GM12878 (cell line): ENCODE measurements around the gene PPP1R13L. TPM values are rescaled to one million over a fixed set of nuclear protein-coding genes. Genes with fewer than 3 reads are reported as not detected.
A peak's percentile ranks its signal among the peaks of the same experiment; 100 is the strongest.

Experiments used
- CBX5 ChIP-seq: sonication (generic); IDR thresholded peaks from 2 replicates; pipeline ENCODE4 v1.6.1; 2016; ENCODE audit warnings: low read depth, moderate library complexity, mild to moderate bottlenecking, inconsistent platforms
- DPF2 ChIP-seq: fragments of 450-650 bp; IDR thresholded peaks from 2 replicates; pipeline ENCODE4 v1.6.1; 2017; ENCODE audit warnings: mild to moderate bottlenecking
- ETV6 ChIP-seq, 2 experiments: fragments of 450-650 bp in 1 of 2; IDR thresholded peaks in 1 of 2; conservative IDR thresholded peaks in 1 of 2; 2 replicates each; pipeline ENCODE4 v1.6.1; 2014; ENCODE audit warnings: antibody characterized with exemption in 1 of 2, borderline replicate concordance in 1 of 2, low read depth in 1 of 2, mild to moderate bottlenecking in 1 of 2, moderate library complexity in 1 of 2
- FOS ChIP-seq: IDR thresholded peaks from 3 replicates; pipeline ENCODE4 v1.6.1; 2011; ENCODE audit warnings: borderline replicate concordance; ENCODE audit not compliant: insufficient read length; ENCODE audit errors: extremely low read depth
- FOXK2 ChIP-seq: fragments of 450-650 bp; IDR thresholded peaks from 2 replicates; pipeline ENCODE4 v1.6.1; 2017; ENCODE audit warnings: mild to moderate bottlenecking, moderate library complexity
- HDAC6 ChIP-seq: fragments of 200-600 bp; sonication (generic); IDR thresholded peaks from one replicate; pipeline ENCODE4 v1.8.0; 2017; ENCODE audit warnings: antibody characterized with exemption; ENCODE audit not compliant: unreplicated experiment
- JUND ChIP-seq: IDR thresholded peaks from 2 replicates; pipeline ENCODE4 v1.6.1; 2012; ENCODE audit warnings: low read depth, mild to moderate bottlenecking, low read length, improper control_type of control experiment, moderate library complexity
- LARP7 ChIP-seq: fragments of 450-650 bp; IDR thresholded peaks from 2 replicates; pipeline ENCODE4 v1.6.1; 2017; ENCODE audit warnings: mild to moderate bottlenecking
- MEF2A ChIP-seq: IDR thresholded peaks from 2 replicates; pipeline ENCODE4 v1.6.1; 2011; ENCODE audit warnings: low read depth, mild to moderate bottlenecking, low read length, moderate library complexity; ENCODE audit not compliant: insufficient read depth
- NFYB ChIP-seq: IDR thresholded peaks from 2 replicates; pipeline ENCODE4 v1.6.1; 2011; ENCODE audit warnings: low read depth, mild to moderate bottlenecking, low read length, improper control_type of control experiment, moderate library complexity; ENCODE audit not compliant: insufficient read depth
- NR2F1 ChIP-seq: fragments of 450-650 bp; conservative IDR thresholded peaks from 2 replicates; pipeline ENCODE4 v1.6.1; 2017; ENCODE audit warnings: mild to moderate bottlenecking
- NRF1 ChIP-seq: conservative IDR thresholded peaks from 2 replicates; pipeline ENCODE4 v1.6.1; 2011; ENCODE audit warnings: mild to moderate bottlenecking, low read depth, low read length, improper control_type of control experiment
- POLR2A ChIP-seq: IDR thresholded peaks from 2 replicates; pipeline ENCODE4 v1.6.1; 2011; ENCODE audit warnings: low read depth, mild to moderate bottlenecking, low read length
- RAD51 ChIP-seq: fragments of 450-650 bp; IDR thresholded peaks from 2 replicates; pipeline ENCODE4 v1.6.1; 2016; ENCODE audit warnings: moderate library complexity, mild to moderate bottlenecking, inconsistent platforms
- SIN3A ChIP-seq: IDR thresholded peaks from 2 replicates; pipeline ENCODE4 v1.6.1; 2012; ENCODE audit warnings: low read depth, low read length, improper control_type of control experiment
- YY1 ChIP-seq: IDR thresholded peaks from 2 replicates; pipeline ENCODE4 v1.6.1; 2011; ENCODE audit warnings: low read depth, mild to moderate bottlenecking, low read length
- ZNF274 ChIP-seq: IDR thresholded peaks from one replicate; pipeline ENCODE4 v1.8.0; 2011; ENCODE audit not compliant: insufficient read length, insufficient read depth
- polyA plus RNA-seq, 11 experiments: library from polyadenylated mRNA; depleted of rRNA in 4 of 11; unstranded in 6 of 11; stranded (reverse) in 5 of 11; fragments of >200 nt; fragmentation: Nextera tagmentation in 4 of 11; fragmentation: Illumina TruSeq in 1 of 11; extraction: Ambion mirVana in 4 of 11; extraction: Trizol in 1 of 11; gene quantifications; 1 replicate in 1 of 11; 2 replicates in 10 of 11; pipeline versions ENCODE4 v1.2.1 to v1.2.3, GENCODE V29; 2011 to 2016; ENCODE audit warnings: inconsistent platforms in 2 of 11, missing spikeins in 2 of 11, low read depth in 1 of 11
- total RNA-seq, 4 experiments: library from RNA; depleted of rRNA in 3 of 4; stranded (reverse); fragments of >200 nt in 3 of 4; fragmentation: Illumina TruSeq in 1 of 4; extraction: Trizol in 1 of 4; gene quantifications; 2 replicates each; pipeline versions ENCODE4 v1.2.1 to v1.2.3, GENCODE V29; 2013 to 2021
- TF ChIP-seq, protein P1 (sequence below): fragments of 450-650 bp; formaldehyde crosslinking; IDR thresholded peaks from 2 replicates; pipeline ENCODE4 v1.4.0; 2022; ENCODE audit warnings: mild to moderate bottlenecking, moderate library complexity
- TF ChIP-seq, protein P2 (sequence below): IDR thresholded peaks from 2 replicates; pipeline ENCODE4 v1.6.1; 2011; ENCODE audit warnings: borderline replicate concordance, low read depth, mild to moderate bottlenecking, moderate library complexity, low read length; ENCODE audit not compliant: insufficient read depth, poor library complexity, severe bottlenecking
- TF ChIP-seq, protein P3 (sequence below): IDR thresholded peaks from 2 replicates; pipeline ENCODE4 v1.6.1; 2012; ENCODE audit warnings: low read depth, low read length, improper control_type of control experiment
- TF ChIP-seq, protein P4 (sequence below): IDR thresholded peaks from 2 replicates; pipeline ENCODE4 v1.6.1; 2011; ENCODE audit warnings: borderline replicate concordance, low read depth, mild to moderate bottlenecking, moderate library complexity, mixed read lengths, low read length; ENCODE audit not compliant: insufficient read depth; ENCODE audit errors: extremely low read length
- TF ChIP-seq, protein P5 (sequence below), 3 experiments: IDR thresholded peaks in 2 of 3; conservative IDR thresholded peaks in 1 of 3; 2 replicates each; pipeline ENCODE4 v1.5.1; 2011; ENCODE audit warnings: low read depth in 3 of 3, low read length in 3 of 3, mild to moderate bottlenecking in 3 of 3, control low read depth in 2 of 3, moderate library complexity in 2 of 3, inconsistent platforms in 1 of 3, mixed read lengths in 1 of 3; ENCODE audit not compliant: control insufficient read depth in 2 of 3, insufficient read depth in 1 of 3; ENCODE audit errors: extremely low read depth in 1 of 3

The PPP1R13L gene
- total and polyA plus RNA-seq, 10 of the 15 experiments (the other 5 are each of a cell fraction or from before 2014, with no cell fraction given), result 0.40 to 10.0 (median 2.5) TPM

DNA sequence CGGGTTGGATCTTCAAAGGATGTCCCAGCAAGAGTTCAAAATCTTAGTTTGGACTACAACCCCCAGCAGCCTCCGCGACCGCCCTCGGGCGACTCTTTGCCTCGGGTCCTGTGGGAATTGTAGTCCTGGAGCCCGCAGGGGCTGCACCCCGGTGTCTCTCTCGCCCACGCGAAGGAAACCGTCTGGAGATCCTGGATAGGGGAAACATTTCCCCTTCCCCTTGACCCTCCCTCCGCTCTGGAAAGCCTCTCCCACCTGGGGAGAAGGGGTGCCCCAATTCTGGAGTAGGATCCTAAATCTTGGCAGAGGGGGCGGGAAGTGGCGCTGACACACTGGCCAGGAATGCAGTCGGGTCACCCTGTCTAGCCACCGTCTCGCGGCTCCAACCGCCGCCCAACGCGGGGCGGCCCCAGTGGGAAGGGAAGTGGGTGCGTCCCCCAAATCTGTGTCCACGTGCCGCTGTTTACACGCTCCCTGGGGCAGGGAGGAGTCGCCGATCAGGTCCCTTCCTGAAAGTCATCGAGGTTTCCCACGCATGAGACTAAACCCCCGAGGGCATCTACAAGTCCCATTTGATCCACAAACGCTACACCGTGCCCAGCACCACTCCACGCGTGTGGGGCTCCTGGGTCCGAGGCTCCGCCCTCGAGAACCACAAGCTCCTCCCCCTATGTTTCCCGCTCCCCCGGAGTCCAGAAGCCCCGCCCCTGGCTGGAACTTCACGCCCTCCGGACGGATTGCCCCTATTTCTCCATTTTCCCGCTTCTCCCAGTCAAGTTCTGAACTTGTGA, 761 bp upstream of the PPP1R13L start (continued):
- TF ChIP-seq ZNF274, result no peak
- TF ChIP-seq NR2F1, result 0 out of 2 replicates have a peak, but pooled peaks have one; percentile 45
- TF ChIP-seq, protein P1, sequence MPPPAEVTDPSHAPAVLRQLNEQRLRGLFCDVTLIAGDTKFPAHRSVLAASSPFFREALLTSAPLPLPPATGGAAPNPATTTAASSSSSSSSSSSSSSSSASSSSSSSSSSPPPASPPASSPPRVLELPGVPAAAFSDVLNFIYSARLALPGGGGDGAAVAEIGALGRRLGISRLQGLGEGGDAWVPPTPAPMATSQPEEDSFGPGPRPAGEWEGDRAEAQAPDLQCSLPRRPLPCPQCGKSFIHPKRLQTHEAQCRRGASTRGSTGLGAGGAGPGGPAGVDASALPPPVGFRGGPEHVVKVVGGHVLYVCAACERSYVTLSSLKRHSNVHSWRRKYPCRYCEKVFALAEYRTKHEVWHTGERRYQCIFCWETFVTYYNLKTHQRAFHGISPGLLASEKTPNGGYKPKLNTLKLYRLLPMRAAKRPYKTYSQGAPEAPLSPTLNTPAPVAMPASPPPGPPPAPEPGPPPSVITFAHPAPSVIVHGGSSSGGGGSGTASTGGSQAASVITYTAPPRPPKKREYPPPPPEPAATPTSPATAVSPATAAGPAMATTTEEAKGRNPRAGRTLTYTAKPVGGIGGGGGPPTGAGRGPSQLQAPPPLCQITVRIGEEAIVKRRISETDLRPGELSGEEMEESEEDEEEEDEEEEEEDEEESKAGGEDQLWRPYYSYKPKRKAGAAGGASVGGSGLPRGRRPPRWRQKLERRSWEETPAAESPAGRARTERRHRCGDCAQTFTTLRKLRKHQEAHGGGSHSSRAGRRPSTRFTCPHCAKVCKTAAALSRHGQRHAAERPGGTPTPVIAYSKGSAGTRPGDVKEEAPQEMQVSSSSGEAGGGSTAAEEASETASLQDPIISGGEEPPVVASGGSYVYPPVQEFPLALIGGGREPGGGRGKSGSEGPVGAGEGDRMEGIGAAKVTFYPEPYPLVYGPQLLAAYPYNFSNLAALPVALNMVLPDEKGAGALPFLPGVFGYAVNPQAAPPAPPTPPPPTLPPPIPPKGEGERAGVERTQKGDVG, result no peak
- TF ChIP-seq, protein P2, sequence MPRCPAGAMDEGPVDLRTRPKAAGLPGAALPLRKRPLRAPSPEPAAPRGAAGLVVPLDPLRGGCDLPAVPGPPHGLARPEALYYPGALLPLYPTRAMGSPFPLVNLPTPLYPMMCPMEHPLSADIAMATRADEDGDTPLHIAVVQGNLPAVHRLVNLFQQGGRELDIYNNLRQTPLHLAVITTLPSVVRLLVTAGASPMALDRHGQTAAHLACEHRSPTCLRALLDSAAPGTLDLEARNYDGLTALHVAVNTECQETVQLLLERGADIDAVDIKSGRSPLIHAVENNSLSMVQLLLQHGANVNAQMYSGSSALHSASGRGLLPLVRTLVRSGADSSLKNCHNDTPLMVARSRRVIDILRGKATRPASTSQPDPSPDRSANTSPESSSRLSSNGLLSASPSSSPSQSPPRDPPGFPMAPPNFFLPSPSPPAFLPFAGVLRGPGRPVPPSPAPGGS, result no peak
- TF ChIP-seq CBX5, result no peak
- TF ChIP-seq POLR2A, result peak; percentile 45; the same call in 1 of the 2 replicates
- no peak for TF ChIP-seq MEF2A
- peak; percentile 51; the same call in 1 of the 2 replicates for TF ChIP-seq DPF2
- TF ChIP-seq FOXK2, result peak; percentile 85
- TF ChIP-seq, protein P3, sequence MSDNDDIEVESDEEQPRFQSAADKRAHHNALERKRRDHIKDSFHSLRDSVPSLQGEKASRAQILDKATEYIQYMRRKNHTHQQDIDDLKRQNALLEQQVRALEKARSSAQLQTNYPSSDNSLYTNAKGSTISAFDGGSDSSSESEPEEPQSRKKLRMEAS, result peak; percentile 37; the same call in 1 of the 2 replicates
- no peak for TF ChIP-seq SIN3A
- TF ChIP-seq, protein P4, sequence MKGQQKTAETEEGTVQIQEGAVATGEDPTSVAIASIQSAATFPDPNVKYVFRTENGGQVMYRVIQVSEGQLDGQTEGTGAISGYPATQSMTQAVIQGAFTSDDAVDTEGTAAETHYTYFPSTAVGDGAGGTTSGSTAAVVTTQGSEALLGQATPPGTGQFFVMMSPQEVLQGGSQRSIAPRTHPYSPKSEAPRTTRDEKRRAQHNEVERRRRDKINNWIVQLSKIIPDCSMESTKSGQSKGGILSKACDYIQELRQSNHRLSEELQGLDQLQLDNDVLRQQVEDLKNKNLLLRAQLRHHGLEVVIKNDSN, result peak; percentile 53
- TF ChIP-seq ETV6 (conservative IDR thresholded peaks at IDR 0.05 in 1 of 2, IDR thresholded peaks at IDR 0.05 in 1 of 2; ENCODE audit: borderline replicate concordance in 1 of 2, low read depth in 1 of 2), result no peak
- peak; percentile 34; the same call in 1 of the 2 replicates for TF ChIP-seq RAD51
- no peak for TF ChIP-seq JUND
- TF ChIP-seq FOS, result no peak
- TF ChIP-seq HDAC6, result no peak
- TF ChIP-seq LARP7, result peak; percentile 43
- no peak for TF ChIP-seq NRF1
- no peak for TF ChIP-seq NFYB
- TF ChIP-seq YY1, result 0 out of 2 replicates have a peak, but pooled peaks have one; percentile 64
- TF ChIP-seq, protein P5, sequence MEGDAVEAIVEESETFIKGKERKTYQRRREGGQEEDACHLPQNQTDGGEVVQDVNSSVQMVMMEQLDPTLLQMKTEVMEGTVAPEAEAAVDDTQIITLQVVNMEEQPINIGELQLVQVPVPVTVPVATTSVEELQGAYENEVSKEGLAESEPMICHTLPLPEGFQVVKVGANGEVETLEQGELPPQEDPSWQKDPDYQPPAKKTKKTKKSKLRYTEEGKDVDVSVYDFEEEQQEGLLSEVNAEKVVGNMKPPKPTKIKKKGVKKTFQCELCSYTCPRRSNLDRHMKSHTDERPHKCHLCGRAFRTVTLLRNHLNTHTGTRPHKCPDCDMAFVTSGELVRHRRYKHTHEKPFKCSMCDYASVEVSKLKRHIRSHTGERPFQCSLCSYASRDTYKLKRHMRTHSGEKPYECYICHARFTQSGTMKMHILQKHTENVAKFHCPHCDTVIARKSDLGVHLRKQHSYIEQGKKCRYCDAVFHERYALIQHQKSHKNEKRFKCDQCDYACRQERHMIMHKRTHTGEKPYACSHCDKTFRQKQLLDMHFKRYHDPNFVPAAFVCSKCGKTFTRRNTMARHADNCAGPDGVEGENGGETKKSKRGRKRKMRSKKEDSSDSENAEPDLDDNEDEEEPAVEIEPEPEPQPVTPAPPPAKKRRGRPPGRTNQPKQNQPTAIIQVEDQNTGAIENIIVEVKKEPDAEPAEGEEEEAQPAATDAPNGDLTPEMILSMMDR (IDR thresholded peaks at IDR 0.05 in 2 of 3, conservative IDR thresholded peaks at IDR 0.05 in 1 of 3; ENCODE audit: control insufficient read depth in 2 of 3, extremely low read depth in 1 of 3, insufficient read depth in 1 of 3, low read depth in 3 of 3, low read length in 3 of 3), result no peak
